ENCODE results near the gene TDRD7. TPM values are rescaled to one million over a fixed set of nuclear protein-coding genes. Genes with fewer than 3 reads are reported as not detected.
A peak's percentile ranks its signal among the peaks of the same experiment; 100 is the strongest.
"Not testable (repeated sequence)": the region's sequence is repeated elsewhere in the genome, so short reads cannot be mapped to it uniquely, and the experiment has no call there.

The TDRD7 gene
- total and polyA plus RNA-seq, 4 donors, result 12.1 to 20.6 (median 15.1) TPM

GRCh38 chr9:97437051-97437600, 25.2 kb downstream of the TDRD7 start:
- no peaks in the 10 kb centered on the region for H3K27me3 ChIP-seq (ENCODE audit: control insufficient read depth, insufficient read depth, low read length)
- no peaks in the 10 kb centered on the region for H3K9me3 ChIP-seq (ENCODE audit: control insufficient read depth, insufficient read depth, low read length)
- H3K36me3 ChIP-seq (ENCODE audit: control insufficient read depth, insufficient read depth, low read length), result no peaks in the 10 kb centered on the region
- H3K4me1 ChIP-seq (ENCODE audit: control insufficient read depth, insufficient read depth, low read length), result no peaks in the 10 kb centered on the region
- DNase-seq (ENCODE audit: low read depth in 4 of 6, low spot score in 6 of 6), result peak in 1 of 6 donors; percentile 31
- H3K27ac ChIP-seq (ENCODE audit: low read depth, low read length), result no peak overlapping the region
- no peak overlapping the region for H3K4me3 ChIP-seq (ENCODE audit: low read depth, low read length)
- no CpG with 5 or more reads among the region's 1 CpG for WGBS (ENCODE audit: insufficient coverage)

- H3K27ac ChIP-seq (ENCODE audit: low read depth, low read length), result no peak overlapping the region
- H3K36me3 ChIP-seq (ENCODE audit: control insufficient read depth, insufficient read depth, low read length), result no peaks in the 10 kb centered on the region
- H3K4me1 ChIP-seq (ENCODE audit: control insufficient read depth, insufficient read depth, low read length), result no peaks in the 10 kb centered on the region
- 100% methylated on average over 1 of the region's 2 CpGs for WGBS (ENCODE audit: insufficient coverage)
- H3K4me3 ChIP-seq (ENCODE audit: low read depth, low read length), result no peak overlapping the region
- no peak for DNase-seq (ENCODE audit: low read depth in 4 of 6, low spot score in 6 of 6)
- no peaks in the 10 kb centered on the region for H3K9me3 ChIP-seq (ENCODE audit: control insufficient read depth, insufficient read depth, low read length)
- H3K27me3 ChIP-seq (ENCODE audit: control insufficient read depth, insufficient read depth, low read length), result no peaks in the 10 kb centered on the region
These were observed 26.4 kb downstream of the TDRD7 start for GRCh38 chr9:97438257-97438656.

GRCh38 chr9:97438666-97439065, 26.8 kb downstream of the TDRD7 start:
- Histone ChIP-seq H3K36me3 (ENCODE audit: control insufficient read depth, insufficient read depth, low read length) (no peaks in the 10 kb centered on the region), H3K9me3 (ENCODE audit: control insufficient read depth, insufficient read depth, low read length) (no peaks in the 10 kb centered on the region), H3K4me3 (ENCODE audit: low read depth, low read length) (no peak overlapping the region), H3K4me1 (ENCODE audit: control insufficient read depth, insufficient read depth, low read length) (no peaks in the 10 kb centered on the region), H3K27ac (ENCODE audit: low read depth, low read length) (no peak overlapping the region), H3K27me3 (ENCODE audit: control insufficient read depth, insufficient read depth, low read length) (no peaks in the 10 kb centered on the region)
- no peak for DNase-seq (ENCODE audit: low read depth in 4 of 6, low spot score in 6 of 6)

GRCh38 chr9:97440160-97440559, 28.3 kb downstream of the TDRD7 start:
- H3K9me3 ChIP-seq (ENCODE audit: control insufficient read depth, insufficient read depth, low read length), result no peaks in the 10 kb centered on the region
- DNase-seq (ENCODE audit: low read depth in 4 of 6, low spot score in 6 of 6), result no peak
- WGBS (ENCODE audit: insufficient coverage), result no CpG with 5 or more reads among the region's 1 CpG

GRCh38 chr9:97441729-97442128, 29.8 kb downstream of the TDRD7 start:
- Histone ChIP-seq H3K27me3 (ENCODE audit: control insufficient read depth, insufficient read depth, low read length) (no peaks in the 10 kb centered on the region), H3K9me3 (ENCODE audit: control insufficient read depth, insufficient read depth, low read length) (no peaks in the 10 kb centered on the region), H3K27ac (ENCODE audit: low read depth, low read length) (no peak overlapping the region), H3K4me3 (ENCODE audit: low read depth, low read length) (no peak overlapping the region), H3K4me1 (ENCODE audit: control insufficient read depth, insufficient read depth, low read length) (no peaks in the 10 kb centered on the region), H3K36me3 (ENCODE audit: control insufficient read depth, insufficient read depth, low read length) (no peaks in the 10 kb centered on the region)
- WGBS (ENCODE audit: insufficient coverage), result no CpG with 5 or more reads among the region's 2 CpGs
- no peak for DNase-seq (ENCODE audit: low read depth in 4 of 6, low spot score in 6 of 6)

More at GRCh38 chr9:97440160-97440559, 28.3 kb downstream of the TDRD7 start:
- Histone ChIP-seq H3K4me3 (ENCODE audit: low read depth, low read length) (no peak overlapping the region), H3K27ac (ENCODE audit: low read depth, low read length) (no peak overlapping the region), H3K27me3 (ENCODE audit: control insufficient read depth, insufficient read depth, low read length) (no peaks in the 10 kb centered on the region), H3K4me1 (ENCODE audit: control insufficient read depth, insufficient read depth, low read length) (no peaks in the 10 kb centered on the region), H3K36me3 (ENCODE audit: control insufficient read depth, insufficient read depth, low read length) (no peaks in the 10 kb centered on the region)

GRCh38 chr9:97445119-97445701, 33.3 kb downstream of the TDRD7 start:
- Histone ChIP-seq H3K4me1 (ENCODE audit: control insufficient read depth, insufficient read depth, low read length) (no peaks in the 10 kb centered on the region), H3K27ac (ENCODE audit: low read depth, low read length) (no peak overlapping the region), H3K27me3 (ENCODE audit: control insufficient read depth, insufficient read depth, low read length) (no peaks in the 10 kb centered on the region), H3K9me3 (ENCODE audit: control insufficient read depth, insufficient read depth, low read length) (no peaks in the 10 kb centered on the region), H3K36me3 (ENCODE audit: control insufficient read depth, insufficient read depth, low read length) (no peaks in the 10 kb centered on the region), H3K4me3 (ENCODE audit: low read depth, low read length) (no peak overlapping the region)
- WGBS (ENCODE audit: insufficient coverage), result 100% methylated on average over 1 of the region's 2 CpGs
- no peak for DNase-seq (ENCODE audit: low read depth in 4 of 6, low spot score in 6 of 6)

- WGBS (ENCODE audit: insufficient coverage), result no CpG with 5 or more reads among the region's 3 CpGs
- H3K4me3 ChIP-seq (ENCODE audit: low read depth, low read length), result no peak overlapping the region
- no peaks in the 10 kb centered on the region for H3K36me3 ChIP-seq (ENCODE audit: control insufficient read depth, insufficient read depth, low read length)
- H3K4me1 ChIP-seq (ENCODE audit: control insufficient read depth, insufficient read depth, low read length), result no peaks in the 10 kb centered on the region
- no peaks in the 10 kb centered on the region for H3K27me3 ChIP-seq (ENCODE audit: control insufficient read depth, insufficient read depth, low read length)
- DNase-seq (ENCODE audit: low read depth in 4 of 6, low spot score in 6 of 6), result no peak
- H3K27ac ChIP-seq (ENCODE audit: low read depth, low read length), result no peak overlapping the region
- H3K9me3 ChIP-seq (ENCODE audit: control insufficient read depth, insufficient read depth, low read length), result no peaks in the 10 kb centered on the region
These were observed 35.1 kb downstream of the TDRD7 start for GRCh38 chr9:97447001-97447400.

GRCh38 chr9:97453573-97453972, 41.7 kb downstream of the TDRD7 start:
- not testable (repeated sequence) for DNase-seq (ENCODE audit: low read depth in 4 of 6, low spot score in 6 of 6); H3K36me3 ChIP-seq (ENCODE audit: control insufficient read depth, insufficient read depth, low read length); H3K9me3 ChIP-seq (ENCODE audit: control insufficient read depth, insufficient read depth, low read length); H3K27me3 ChIP-seq (ENCODE audit: control insufficient read depth, insufficient read depth, low read length); H3K4me3 ChIP-seq (ENCODE audit: low read depth, low read length); H3K27ac ChIP-seq (ENCODE audit: low read depth, low read length); H3K4me1 ChIP-seq (ENCODE audit: control insufficient read depth, insufficient read depth, low read length)
- 100% methylated on average over 1 of the region's 3 CpGs for WGBS (ENCODE audit: insufficient coverage)

GRCh38 chr9:97456841-97457240, 44.9 kb downstream of the TDRD7 start:
- H3K9me3 ChIP-seq (ENCODE audit: control insufficient read depth, insufficient read depth, low read length); DNase-seq (ENCODE audit: low read depth in 4 of 6, low spot score in 6 of 6); H3K4me1 ChIP-seq (ENCODE audit: control insufficient read depth, insufficient read depth, low read length); H3K27ac ChIP-seq (ENCODE audit: low read depth, low read length); H3K4me3 ChIP-seq (ENCODE audit: low read depth, low read length); H3K36me3 ChIP-seq (ENCODE audit: control insufficient read depth, insufficient read depth, low read length); H3K27me3 ChIP-seq (ENCODE audit: control insufficient read depth, insufficient read depth, low read length): not testable (repeated sequence)

GRCh38 chr9:97459326-97459725, 47.4 kb downstream of the TDRD7 start:
- Histone ChIP-seq H3K4me1 (ENCODE audit: control insufficient read depth, insufficient read depth, low read length) (no peaks in the 10 kb centered on the region), H3K9me3 (ENCODE audit: control insufficient read depth, insufficient read depth, low read length) (no peaks in the 10 kb centered on the region), H3K27me3 (ENCODE audit: control insufficient read depth, insufficient read depth, low read length) (no peaks in the 10 kb centered on the region), H3K27ac (ENCODE audit: low read depth, low read length) (no peak overlapping the region), H3K4me3 (ENCODE audit: low read depth, low read length) (no peak overlapping the region), H3K36me3 (ENCODE audit: control insufficient read depth, insufficient read depth, low read length) (peaks cover 2% of the 10 kb centered on the region)
- peak in 1 of 6 donors; percentile 21 for DNase-seq (ENCODE audit: low read depth in 4 of 6, low spot score in 6 of 6)

All from spinal cord (tissue), 10 donors.